ENCODE results near the gene MST1. TPM values are rescaled to one million over a fixed set of nuclear protein-coding genes. Genes with fewer than 3 reads are reported as not detected.
A peak's percentile ranks its signal among the peaks of the same experiment; 100 is the strongest.

Gene MST1
- total RNA-seq, 1 donor from 2014 or later: 2.7 TPM

- Histone ChIP-seq H3K27ac (no peak overlapping the region), H4K20me1 (ENCODE audit: low read depth) (no peaks in the 10 kb centered on the region), H3K9ac (no peak overlapping the region), H3F3A (ENCODE audit: low read depth) (no peaks in the 10 kb centered on the region), H3K36me3 (no peaks in the 10 kb centered on the region), H3K79me2 (ENCODE audit: low read depth) (no peaks in the 10 kb centered on the region), H3K4me1 (no peaks in the 10 kb centered on the region), H3K4me3 (no peak overlapping the region), H3K9me3 (ENCODE audit: low read depth) (no peaks in the 10 kb centered on the region), H3K27me3 (no peaks in the 10 kb centered on the region), H3K4me2 (no peak overlapping the region), H2AFZ (replicated peaks) (no peak overlapping the region)
- Mint-ChIP-seq H3K27me3 (ENCODE audit: insufficient read depth, low read depth) (peaks cover 4% of the 10 kb centered on the region), H3K4me3 (no peak overlapping the region), H3K36me3 (no peaks in the 10 kb centered on the region), H3K9me3 (no peaks in the 10 kb centered on the region), H3K27ac (no peak overlapping the region), H3K4me1 (peaks cover 4% of the 10 kb centered on the region)
- no peak for DNase-seq (ENCODE audit: low spot score)
- TF ChIP-seq, protein P1, sequence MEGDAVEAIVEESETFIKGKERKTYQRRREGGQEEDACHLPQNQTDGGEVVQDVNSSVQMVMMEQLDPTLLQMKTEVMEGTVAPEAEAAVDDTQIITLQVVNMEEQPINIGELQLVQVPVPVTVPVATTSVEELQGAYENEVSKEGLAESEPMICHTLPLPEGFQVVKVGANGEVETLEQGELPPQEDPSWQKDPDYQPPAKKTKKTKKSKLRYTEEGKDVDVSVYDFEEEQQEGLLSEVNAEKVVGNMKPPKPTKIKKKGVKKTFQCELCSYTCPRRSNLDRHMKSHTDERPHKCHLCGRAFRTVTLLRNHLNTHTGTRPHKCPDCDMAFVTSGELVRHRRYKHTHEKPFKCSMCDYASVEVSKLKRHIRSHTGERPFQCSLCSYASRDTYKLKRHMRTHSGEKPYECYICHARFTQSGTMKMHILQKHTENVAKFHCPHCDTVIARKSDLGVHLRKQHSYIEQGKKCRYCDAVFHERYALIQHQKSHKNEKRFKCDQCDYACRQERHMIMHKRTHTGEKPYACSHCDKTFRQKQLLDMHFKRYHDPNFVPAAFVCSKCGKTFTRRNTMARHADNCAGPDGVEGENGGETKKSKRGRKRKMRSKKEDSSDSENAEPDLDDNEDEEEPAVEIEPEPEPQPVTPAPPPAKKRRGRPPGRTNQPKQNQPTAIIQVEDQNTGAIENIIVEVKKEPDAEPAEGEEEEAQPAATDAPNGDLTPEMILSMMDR (IDR thresholded peaks at IDR 0.05): no peak
- TF ChIP-seq EZH2 (IDR thresholded peaks at IDR 0.05): no peak
- no peak for TF ChIP-seq EZH2phosphoT487 (IDR thresholded peaks at IDR 0.05)
Observed at GRCh38 chr3:49652903-49653415, 36.3 kb downstream of the MST1 start.

DNA sequence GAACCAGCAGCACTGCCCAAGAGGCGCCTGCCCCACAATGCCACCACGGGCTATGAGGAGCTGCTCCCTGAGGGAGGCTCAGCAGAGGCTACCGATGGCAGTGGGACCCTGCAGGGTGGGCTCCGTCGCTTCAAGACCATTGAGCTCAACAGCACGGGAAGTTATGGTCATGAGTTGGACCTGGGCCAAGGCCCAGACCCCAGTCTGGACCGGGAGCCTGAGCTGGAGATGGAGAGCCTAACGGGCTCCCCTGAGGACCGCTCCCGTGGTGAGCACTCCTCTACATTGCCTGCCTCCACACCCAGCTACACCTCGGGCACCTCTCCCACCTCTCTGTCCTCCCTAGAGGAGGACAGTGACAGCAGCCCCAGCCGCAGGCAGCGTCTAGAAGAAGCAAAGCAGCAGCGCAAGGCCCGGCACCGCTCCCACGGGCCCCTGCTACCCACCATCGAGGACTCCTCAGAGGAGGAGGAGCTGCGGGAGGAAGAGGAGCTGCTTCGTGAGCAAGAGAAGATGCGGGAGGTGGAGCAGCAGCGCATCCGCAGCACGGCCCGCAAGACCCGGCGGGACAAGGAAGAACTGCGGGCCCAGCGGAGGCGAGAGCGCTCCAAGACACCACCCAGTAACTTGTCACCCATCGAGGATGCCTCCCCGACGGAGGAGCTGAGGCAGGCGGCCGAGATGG lies 36.9 kb downstream of the MST1 start:
- no peaks in the 10 kb centered on the region for H3K4me1 ChIP-seq
- no peak overlapping the region for H2AFZ ChIP-seq (replicated peaks)
- Mint-ChIP-seq H3K36me3 (no peaks in the 10 kb centered on the region), H3K27ac (no peak overlapping the region), H3K4me1 (peaks cover 4% of the 10 kb centered on the region), H3K27me3 (ENCODE audit: insufficient read depth, low read depth) (peaks cover 4% of the 10 kb centered on the region), H3K4me3 (no peak overlapping the region), H3K9me3 (no peaks in the 10 kb centered on the region)
- H3K36me3 ChIP-seq: no peaks in the 10 kb centered on the region
- H3K79me2 ChIP-seq (ENCODE audit: low read depth): no peaks in the 10 kb centered on the region
- no peaks in the 10 kb centered on the region for H3K27me3 ChIP-seq
- H3K4me2 ChIP-seq: no peak overlapping the region
- TF ChIP-seq EZH2phosphoT487 (IDR thresholded peaks at IDR 0.05) (no peak), EZH2 (IDR thresholded peaks at IDR 0.05) (no peak)
- TF ChIP-seq, protein P1 (IDR thresholded peaks at IDR 0.05): no peak
- no peak overlapping the region for H3K9ac ChIP-seq
- DNase-seq (ENCODE audit: low spot score): no peak
- no peaks in the 10 kb centered on the region for H3K9me3 ChIP-seq (ENCODE audit: low read depth)
- no peak overlapping the region for H3K27ac ChIP-seq
- H3K4me3 ChIP-seq: no peak overlapping the region
- H3F3A ChIP-seq (ENCODE audit: low read depth): no peaks in the 10 kb centered on the region
- no peaks in the 10 kb centered on the region for H4K20me1 ChIP-seq (ENCODE audit: low read depth)

DNA sequence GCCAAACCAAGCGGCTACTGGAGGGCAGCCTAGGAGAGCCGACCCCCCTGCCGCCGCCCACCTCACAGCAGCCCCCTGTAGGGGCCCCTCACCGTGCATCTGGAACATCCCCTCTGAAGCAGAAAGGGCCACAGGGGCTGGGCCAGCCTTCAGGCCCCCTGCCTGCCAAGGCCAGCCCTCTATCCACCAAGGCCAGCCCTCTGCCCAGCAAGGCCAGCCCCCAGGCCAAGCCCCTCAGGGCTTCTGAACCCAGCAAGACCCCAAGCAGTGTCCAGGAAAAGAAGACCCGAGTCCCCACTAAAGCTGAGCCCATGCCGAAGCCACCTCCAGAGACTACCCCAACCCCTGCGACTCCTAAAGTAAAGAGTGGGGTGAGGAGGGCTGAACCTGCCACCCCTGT lies 38.6 kb downstream of the MST1 start:
- no peak overlapping the region for H3K27ac ChIP-seq
- no peaks in the 10 kb centered on the region for H3K36me3 Mint-ChIP-seq
- no peaks in the 10 kb centered on the region for H3K9me3 Mint-ChIP-seq
- H3F3A ChIP-seq (ENCODE audit: low read depth): no peaks in the 10 kb centered on the region
- H3K27me3 ChIP-seq: no peaks in the 10 kb centered on the region
- peaks cover 3% of the 10 kb centered on the region for H3K27me3 Mint-ChIP-seq (ENCODE audit: insufficient read depth, low read depth)
- H3K4me1 ChIP-seq: no peaks in the 10 kb centered on the region
- H3K79me2 ChIP-seq (ENCODE audit: low read depth): no peaks in the 10 kb centered on the region
- H3K9me3 ChIP-seq (ENCODE audit: low read depth): no peaks in the 10 kb centered on the region
- no peak overlapping the region for H3K4me2 ChIP-seq
- no peak for TF ChIP-seq EZH2phosphoT487 (IDR thresholded peaks at IDR 0.05)
- TF ChIP-seq, protein P1 (IDR thresholded peaks at IDR 0.05): no peak
- TF ChIP-seq EZH2 (IDR thresholded peaks at IDR 0.05): no peak
- H3K4me3 ChIP-seq: no peak overlapping the region
- H3K4me1 Mint-ChIP-seq: peaks cover 4% of the 10 kb centered on the region
- peak overlapping the region; percentile 2 for H3K9ac ChIP-seq
- H3K27ac Mint-ChIP-seq: no peak overlapping the region
- H2AFZ ChIP-seq (replicated peaks): no peak overlapping the region
- no peaks in the 10 kb centered on the region for H3K36me3 ChIP-seq
- no peaks in the 10 kb centered on the region for H4K20me1 ChIP-seq (ENCODE audit: low read depth)
- DNase-seq (ENCODE audit: low spot score): no peak
- H3K4me3 Mint-ChIP-seq: no peak overlapping the region
